SJCRH30 (cell line): Measurements from ENCODE around the gene HEATR5B. TPM values are rescaled to one million over a fixed set of nuclear protein-coding genes. Genes with fewer than 3 reads are reported as not detected.

Experiments
- DNase-seq, 2 experiments: peaks; one replicate each; pipeline ENCODE4 v3.0.0-alpha.2; 2015 to 2020
- H3K27ac ChIP-seq: fragments of 250-450 bp; sonication (Bioruptor Pico); 2 replicates; pipeline ENCODE4 v1.5.1; 2020; ENCODE audit warnings: mild to moderate bottlenecking, moderate library complexity
- H3K27me3 ChIP-seq: fragments of 250-450 bp; sonication (Bioruptor Pico); 2 replicates; pipeline ENCODE4 v1.5.1; 2020; ENCODE audit warnings: mild to moderate bottlenecking, moderate library complexity
- H3K36me3 ChIP-seq: fragments of 250-450 bp; sonication (Bioruptor Pico); 2 replicates; pipeline ENCODE4 v1.5.1; 2020; ENCODE audit warnings: mild to moderate bottlenecking, moderate library complexity
- H3K4me1 ChIP-seq: fragments of 250-450 bp; sonication (Bioruptor Pico); 2 replicates; pipeline ENCODE4 v1.5.1; 2020; ENCODE audit warnings: mild to moderate bottlenecking, moderate library complexity
- H3K4me3 ChIP-seq: fragments of 250-450 bp; sonication (Bioruptor Pico); 2 replicates; pipeline ENCODE4 v1.5.1; 2020; ENCODE audit warnings: mild to moderate bottlenecking, moderate library complexity
- H3K9me3 ChIP-seq: fragments of 250-450 bp; sonication (Bioruptor Pico); replicated peaks from 2 replicates; pipeline ENCODE4 v1.5.1; 2020; ENCODE audit warnings: mild to moderate bottlenecking, moderate library complexity
- total RNA-seq: library from RNA; depleted of rRNA; stranded (reverse); fragments of >200 nt; shearing (Covaris generic); gene quantifications from 2 replicates; pipeline ENCODE4 v1.2.3, GENCODE V29; 2014; rRNA removed

The HEATR5B gene
- total RNA-seq: 18.8 and 23.9 TPM in 2 replicates

DNA sequence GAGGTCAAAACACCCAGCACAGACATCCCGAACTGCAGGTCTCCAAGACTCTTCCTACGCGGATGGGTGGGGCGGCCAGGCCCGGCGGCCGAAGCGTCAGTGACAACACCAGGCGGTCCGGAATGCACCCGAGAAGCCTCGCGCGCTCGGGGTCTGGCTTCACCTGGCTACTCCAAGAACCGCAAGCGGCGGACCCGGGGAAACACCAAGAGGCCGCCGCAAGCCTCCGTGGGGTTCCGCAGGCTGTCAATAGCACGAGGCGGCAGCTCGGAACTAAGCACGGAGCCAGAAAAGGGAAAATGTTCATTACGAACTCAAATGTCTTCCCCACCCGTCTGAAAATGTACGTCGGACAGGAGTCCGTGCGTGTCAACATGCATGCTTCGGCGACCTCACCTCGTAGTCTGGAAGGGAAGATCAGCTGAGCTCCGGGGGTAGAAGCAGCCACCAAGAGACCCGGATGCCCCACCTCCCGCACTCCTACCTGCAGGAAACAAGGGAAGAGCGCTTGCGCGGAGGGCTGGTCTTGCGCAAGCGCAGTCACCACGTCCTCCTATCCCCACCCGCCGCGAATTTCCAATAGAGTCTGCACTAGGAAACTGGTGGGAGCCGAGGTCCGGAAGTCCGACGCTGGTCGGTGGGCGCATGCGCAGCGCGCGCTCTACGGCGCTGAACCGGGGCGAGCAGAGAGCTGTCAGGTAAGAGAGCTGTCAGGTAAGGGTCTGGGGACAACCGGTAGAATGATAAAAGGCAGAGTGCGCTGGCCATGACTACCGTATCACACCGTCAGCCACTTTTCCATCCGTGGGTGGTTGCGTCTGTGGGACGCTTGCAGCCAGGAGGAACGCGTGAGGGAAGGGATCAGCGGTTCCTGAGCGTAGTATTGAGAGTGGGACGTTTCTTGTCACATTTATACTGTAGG is at the start of gene HEATR5B, which contains the start of gene GPATCH11:
Gene HEATR5B, minus strand, starts transcription at position 500 of the 922 bp plus-strand sequence. CDS start 958 bp downstream, outside the sequence.
Gene GPATCH11, plus strand, starts transcription at position 646 of the 922 bp plus-strand sequence. CDS start 3,864 bp downstream, outside the sequence.
- Histone ChIP-seq H3K36me3 (no peaks in the 10 kb centered on the region), H3K4me1 (peaks cover 11% of the 10 kb centered on the region), H3K4me3 (peak within 1 kb of the TSS; percentile 74), H3K27me3 (no peaks in the 10 kb centered on the region), H3K9me3 (no peaks in the 10 kb centered on the region), H3K27ac (peak within 1 kb of the TSS; percentile 2; the same call in 1 of the 2 replicates)
- DNase-seq: peak; percentile 98 to 99

DNA sequence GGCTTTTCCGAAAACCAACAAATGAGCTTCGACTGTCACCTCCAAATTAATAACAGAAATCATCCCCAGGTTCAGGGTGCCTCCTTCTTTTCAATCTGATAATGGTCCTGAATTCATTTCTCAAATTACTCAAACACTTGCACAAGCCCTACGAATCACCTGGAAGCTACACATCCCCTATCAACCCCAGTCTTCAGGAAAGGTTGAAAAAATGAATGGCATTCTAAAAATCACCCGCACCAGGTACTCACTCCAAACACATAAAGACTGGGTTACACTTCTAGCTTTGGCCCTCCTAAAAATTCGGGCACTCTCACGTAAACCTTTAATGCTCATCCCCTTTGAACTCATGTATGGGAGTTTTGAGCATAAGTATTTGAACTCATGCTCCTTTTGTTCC is 48.7 kb upstream of the HEATR5B start:
- no peak for DNase-seq
- H3K9me3 ChIP-seq: no peaks in the 10 kb centered on the region
- no peaks in the 10 kb centered on the region for H3K4me1 ChIP-seq
- no peak overlapping the region for H3K27ac ChIP-seq
- no peak overlapping the region for H3K4me3 ChIP-seq
- H3K36me3 ChIP-seq: peaks cover 41% of the 10 kb centered on the region
- no peaks in the 10 kb centered on the region for H3K27me3 ChIP-seq

DNA sequence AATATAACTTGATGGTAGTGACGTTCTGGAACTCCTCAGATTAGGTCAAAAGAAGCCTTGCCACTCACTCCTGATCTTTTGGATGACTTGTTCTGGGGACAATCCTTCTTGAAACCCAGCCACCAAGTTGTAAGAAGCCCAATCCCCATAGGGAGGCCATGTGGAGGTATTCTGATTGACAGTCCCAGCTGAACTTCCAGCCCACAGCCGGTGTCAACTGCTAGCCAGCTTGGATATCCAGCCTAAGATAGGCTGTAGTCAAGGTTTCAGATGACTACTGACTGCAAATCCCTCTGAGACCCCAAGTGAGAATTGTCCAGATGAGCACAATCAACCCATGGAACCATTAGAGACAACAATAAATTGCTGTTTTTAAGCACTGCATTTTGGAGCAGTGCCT is 41.2 kb upstream of the HEATR5B start:
- Histone ChIP-seq H3K4me1 (peaks cover 13% of the 10 kb centered on the region), H3K27me3 (no peaks in the 10 kb centered on the region), H3K36me3 (peaks cover 26% of the 10 kb centered on the region), H3K4me3 (no peak overlapping the region), H3K27ac (peak overlapping the region; percentile 78), H3K9me3 (no peaks in the 10 kb centered on the region)
- DNase-seq: peak; percentile 96 to 99

DNA sequence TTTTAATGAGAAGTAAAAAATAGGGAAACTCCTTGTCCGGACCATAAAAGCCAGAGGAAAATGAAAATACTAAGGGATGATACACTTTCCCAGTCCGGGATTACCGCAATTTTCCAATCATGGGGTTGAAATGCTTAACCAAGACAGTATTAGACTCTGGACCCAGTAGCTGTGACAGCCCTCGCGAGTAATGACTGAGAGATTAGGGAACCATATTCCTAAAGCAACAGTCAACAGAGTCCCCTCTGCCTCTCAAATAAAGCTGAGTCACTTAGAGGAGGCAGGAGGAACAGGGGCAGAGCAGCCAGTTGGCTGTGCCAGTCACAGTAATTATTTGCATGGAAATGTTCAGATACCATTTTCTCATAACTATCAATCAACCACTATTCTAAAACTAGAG is 35.0 kb upstream of the HEATR5B start:
- H3K36me3 ChIP-seq: peaks cover 47% of the 10 kb centered on the region
- no peak overlapping the region for H3K4me3 ChIP-seq
- no peaks in the 10 kb centered on the region for H3K27me3 ChIP-seq
- H3K27ac ChIP-seq: no peak overlapping the region
- H3K4me1 ChIP-seq: no peaks in the 10 kb centered on the region
- DNase-seq: peak in 1 of 2 experiments; percentile 25
- H3K9me3 ChIP-seq: no peaks in the 10 kb centered on the region

DNA sequence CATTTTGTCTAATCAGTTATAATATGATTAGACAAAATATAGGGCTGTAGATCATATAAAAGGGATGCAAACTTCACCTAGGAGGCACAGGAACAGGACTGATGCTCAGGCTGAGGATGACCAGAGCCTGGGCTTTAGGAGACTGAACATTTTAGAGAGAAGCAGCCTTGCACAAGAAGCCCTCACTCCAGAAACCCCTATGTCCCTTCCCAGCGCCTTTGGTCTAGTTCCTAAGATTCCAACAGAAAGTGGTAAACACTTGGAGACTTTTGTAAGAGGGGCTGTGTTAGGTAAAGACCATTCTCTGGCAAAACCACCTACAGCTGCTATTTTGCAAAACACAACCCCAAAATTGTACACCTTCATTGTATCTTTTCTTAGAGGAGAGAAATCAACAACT is 33.4 kb upstream of the HEATR5B start:
- Histone ChIP-seq H3K4me3 (no peak overlapping the region), H3K36me3 (peaks cover 52% of the 10 kb centered on the region), H3K4me1 (no peaks in the 10 kb centered on the region), H3K27ac (no peak overlapping the region), H3K9me3 (no peaks in the 10 kb centered on the region), H3K27me3 (no peaks in the 10 kb centered on the region)
- no peak for DNase-seq

DNA sequence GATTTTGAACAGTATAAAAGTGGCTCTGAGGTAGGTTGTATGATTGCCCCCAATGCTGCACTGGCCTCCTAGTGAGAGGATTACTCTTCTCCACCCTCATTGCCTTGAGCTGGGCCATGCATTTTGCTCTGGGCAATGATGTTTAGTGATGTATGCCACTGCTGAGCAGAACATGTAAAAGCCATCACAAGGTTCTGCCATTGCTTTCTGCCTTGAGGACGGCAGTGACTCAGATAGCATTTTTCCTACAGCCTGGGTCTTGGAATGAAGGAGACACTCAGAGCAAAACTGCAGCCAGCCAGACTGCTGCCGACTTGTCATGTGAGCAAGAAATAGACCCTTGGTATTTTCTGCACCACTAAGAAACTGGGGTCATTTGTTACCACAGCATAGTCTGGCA is 27.8 kb upstream of the HEATR5B start:
- no peaks in the 10 kb centered on the region for H3K27me3 ChIP-seq
- H3K4me3 ChIP-seq: no peak overlapping the region
- DNase-seq: no peak
- H3K9me3 ChIP-seq: no peaks in the 10 kb centered on the region
- H3K36me3 ChIP-seq: peaks cover 57% of the 10 kb centered on the region
- no peak overlapping the region for H3K27ac ChIP-seq
- H3K4me1 ChIP-seq: no peaks in the 10 kb centered on the region

DNA sequence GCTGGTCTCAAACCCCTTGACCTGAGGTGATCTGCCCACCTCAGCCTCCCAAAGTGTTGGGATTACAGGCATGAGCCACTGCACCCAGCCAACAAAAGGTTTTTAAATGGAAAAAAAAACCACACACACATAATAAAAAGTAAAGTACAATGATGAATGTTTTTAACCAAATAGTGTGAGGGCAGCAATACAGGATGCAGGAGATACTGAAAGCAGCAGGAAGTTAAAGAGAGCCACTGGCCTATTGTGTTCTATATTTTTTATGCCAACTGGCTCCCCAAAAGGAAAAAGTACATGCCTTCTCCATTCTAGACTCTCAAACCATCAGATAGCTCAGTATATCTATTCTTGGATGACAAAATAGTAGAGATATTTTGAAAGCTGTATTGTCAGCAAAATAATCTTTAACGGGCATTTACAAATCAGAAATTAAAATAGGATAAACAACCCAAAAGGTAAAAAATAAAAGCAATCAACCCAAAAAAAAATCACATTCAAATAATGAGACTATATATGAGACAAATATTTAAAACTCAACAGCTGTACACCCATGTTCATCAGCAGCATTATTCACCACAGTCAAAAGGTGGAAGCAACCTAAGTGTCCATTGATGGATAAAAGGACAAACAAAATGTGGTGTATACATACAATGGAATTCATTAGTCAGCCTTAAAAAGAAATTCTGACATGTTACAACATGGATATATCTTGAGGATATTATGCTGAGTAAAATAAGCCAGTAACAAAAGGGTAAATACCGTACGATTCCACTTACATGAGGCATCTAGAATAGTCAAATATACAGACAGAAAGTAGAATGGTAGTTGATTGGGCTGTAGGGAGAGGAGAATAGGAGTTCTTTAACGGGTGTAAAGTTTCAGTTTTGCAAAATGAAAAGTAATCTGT is 26.4 kb upstream of the HEATR5B start:
- Histone ChIP-seq H3K9me3 (no peaks in the 10 kb centered on the region), H3K27me3 (no peaks in the 10 kb centered on the region), H3K4me3 (no peak overlapping the region), H3K27ac (no peak overlapping the region), H3K36me3 (peaks cover 60% of the 10 kb centered on the region), H3K4me1 (no peaks in the 10 kb centered on the region)
- DNase-seq: no peak

DNA sequence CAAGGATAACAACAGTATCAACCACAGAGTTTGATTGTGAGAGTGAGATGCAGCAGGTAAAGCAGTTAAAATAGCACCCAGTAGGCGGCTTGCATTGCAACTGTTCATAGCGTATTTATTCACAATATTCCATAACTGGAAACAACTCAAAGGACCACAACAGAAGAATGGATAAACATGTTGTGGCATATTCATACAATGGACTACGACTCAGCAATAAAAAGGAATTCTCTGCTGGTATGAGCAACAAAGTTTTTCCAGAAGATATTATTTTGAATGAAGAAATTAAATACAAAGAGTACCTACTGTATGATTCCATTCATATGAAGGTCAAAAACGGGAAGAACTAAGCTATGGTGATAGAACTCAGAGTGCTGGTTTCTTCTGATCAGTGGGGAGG is 25.4 kb upstream of the HEATR5B start:
- Histone ChIP-seq H3K27me3 (no peaks in the 10 kb centered on the region), H3K4me3 (no peak overlapping the region), H3K27ac (no peak overlapping the region), H3K9me3 (no peaks in the 10 kb centered on the region), H3K4me1 (no peaks in the 10 kb centered on the region), H3K36me3 (peaks cover 53% of the 10 kb centered on the region)
- no peak for DNase-seq

DNA sequence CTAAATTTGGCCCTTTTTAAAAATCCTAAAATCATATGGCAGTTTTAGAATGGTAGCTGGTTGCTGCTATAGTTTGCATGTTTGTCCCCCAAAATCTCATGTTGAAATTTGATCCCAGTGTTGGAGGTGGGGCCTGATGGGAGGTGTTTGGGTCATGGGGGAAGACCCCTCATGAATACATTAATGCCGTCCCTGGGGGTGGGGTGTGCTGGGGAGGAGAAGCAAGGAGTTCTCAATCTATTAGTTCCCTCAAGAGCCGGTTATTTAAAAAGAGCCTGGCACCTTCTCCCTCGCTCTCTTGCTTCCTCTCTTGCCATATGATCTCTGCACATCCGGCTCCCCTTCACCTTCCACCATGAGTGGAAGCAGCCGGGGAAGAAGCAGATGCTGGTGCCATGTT is 21.0 kb upstream of the HEATR5B start:
- Histone ChIP-seq H3K4me3 (no peak overlapping the region), H3K4me1 (no peaks in the 10 kb centered on the region), H3K27ac (no peak overlapping the region), H3K27me3 (no peaks in the 10 kb centered on the region), H3K36me3 (peaks cover 36% of the 10 kb centered on the region), H3K9me3 (no peaks in the 10 kb centered on the region)
- no peak for DNase-seq

DNA sequence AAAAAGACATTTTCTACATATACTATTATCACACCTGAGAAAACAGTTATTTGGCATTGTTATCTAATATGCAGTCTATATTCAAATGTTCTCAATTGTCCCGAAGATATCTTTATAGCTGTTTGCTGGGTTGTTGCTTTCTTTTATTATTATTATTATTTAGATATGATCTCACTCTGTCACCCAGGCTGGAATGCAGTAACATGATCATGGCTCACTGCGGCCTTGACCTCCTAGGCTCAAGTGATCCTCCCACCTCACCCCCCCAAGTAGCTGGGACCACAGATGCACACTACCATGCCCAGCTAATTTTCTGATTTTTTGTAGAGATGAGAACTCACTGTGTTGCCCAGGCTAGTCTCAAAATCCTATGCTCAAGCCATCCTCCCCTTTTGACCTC is 20.0 kb upstream of the HEATR5B start:
- no peak overlapping the region for H3K4me3 ChIP-seq
- H3K9me3 ChIP-seq: no peaks in the 10 kb centered on the region
- DNase-seq: no peak
- H3K27me3 ChIP-seq: no peaks in the 10 kb centered on the region
- H3K27ac ChIP-seq: no peak overlapping the region
- H3K36me3 ChIP-seq: peaks cover 38% of the 10 kb centered on the region
- H3K4me1 ChIP-seq: 0 out of 2 replicates have a peak, but pooled peaks cover 2% of the 10 kb centered on the region

DNA sequence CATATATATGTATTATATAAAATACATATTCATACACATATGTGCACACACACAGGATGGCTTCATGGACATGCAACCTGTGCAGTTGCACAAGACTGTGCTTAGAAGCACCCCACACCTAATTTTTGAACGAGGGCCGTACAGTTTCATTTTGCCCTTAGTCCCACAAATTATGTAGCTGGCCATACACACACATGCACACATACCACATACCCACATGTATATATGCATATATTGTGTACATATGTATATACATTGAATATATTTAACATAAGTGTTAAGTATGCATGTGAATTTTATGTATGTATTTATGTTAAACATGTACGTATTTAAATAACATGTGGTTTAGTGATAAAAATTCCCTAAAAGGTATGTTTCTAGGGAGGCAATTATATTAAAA is 18.4 kb upstream of the HEATR5B start:
- Histone ChIP-seq H3K27ac (no peak overlapping the region), H3K4me1 (peaks cover 5% of the 10 kb centered on the region; the same call in 1 of the 2 replicates), H3K27me3 (no peaks in the 10 kb centered on the region), H3K9me3 (no peaks in the 10 kb centered on the region), H3K4me3 (no peak overlapping the region), H3K36me3 (peaks cover 26% of the 10 kb centered on the region)
- no peak for DNase-seq

DNA sequence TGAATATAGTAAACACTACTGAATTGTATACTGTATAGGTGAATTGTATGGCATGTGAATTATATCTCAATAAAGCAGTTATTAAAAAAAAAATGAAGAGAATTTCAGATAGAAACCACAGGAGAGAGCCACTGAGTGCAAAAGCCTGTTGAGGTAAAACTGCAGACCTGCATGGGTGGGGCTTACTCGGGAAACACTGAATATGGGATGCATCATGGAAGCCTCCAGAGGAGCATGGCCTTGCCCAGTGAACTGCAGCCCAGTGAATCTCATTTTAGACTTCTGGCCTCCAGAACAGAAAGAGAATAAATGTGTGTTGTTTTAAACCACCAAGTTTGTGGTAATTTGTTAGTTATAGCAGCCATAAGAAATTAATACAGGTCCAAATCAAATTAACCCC is 15.9 kb upstream of the HEATR5B start:
- H3K27me3 ChIP-seq: no peaks in the 10 kb centered on the region
- H3K36me3 ChIP-seq: peaks cover 25% of the 10 kb centered on the region
- no peak overlapping the region for H3K27ac ChIP-seq
- H3K9me3 ChIP-seq: no peaks in the 10 kb centered on the region
- H3K4me1 ChIP-seq: peaks cover 5% of the 10 kb centered on the region; the same call in 1 of the 2 replicates
- DNase-seq: no peak
- H3K4me3 ChIP-seq: no peak overlapping the region

DNA sequence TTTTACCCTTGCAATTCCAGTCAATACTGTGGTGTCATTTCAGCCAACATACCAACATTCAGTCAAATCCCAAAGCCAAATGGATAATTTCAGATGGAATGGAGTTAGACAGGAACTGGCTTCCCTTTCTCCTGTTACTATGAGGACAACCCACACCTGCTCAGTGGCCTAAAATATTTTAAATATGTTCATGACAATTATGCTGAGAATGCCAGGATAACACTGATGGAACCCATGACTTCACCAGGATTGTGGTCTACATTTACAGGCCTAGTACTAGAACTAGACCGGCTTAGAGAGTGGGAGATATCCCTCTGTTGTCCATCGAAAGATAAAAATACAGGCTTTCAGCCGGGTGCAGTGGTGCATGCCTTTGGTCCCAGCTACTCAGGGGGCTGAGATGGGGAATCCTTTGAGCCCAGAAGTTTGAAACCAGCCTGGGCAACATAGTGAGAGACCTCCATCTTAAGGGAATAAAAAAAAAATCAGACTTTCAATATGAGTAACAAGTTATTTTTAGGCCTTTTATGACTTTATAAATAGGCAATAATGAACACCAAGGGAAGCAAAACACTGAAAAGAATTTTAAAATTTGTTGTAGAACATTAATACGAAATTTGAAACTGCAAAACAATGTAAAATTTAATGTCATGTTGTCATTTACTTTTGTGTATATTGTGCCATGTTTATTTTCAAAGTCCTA is 14.4 kb upstream of the HEATR5B start:
- DNase-seq: peak; percentile 58 to 61
- peaks cover 5% of the 10 kb centered on the region; the same call in 1 of the 2 replicates for H3K4me1 ChIP-seq
- H3K36me3 ChIP-seq: peaks cover 36% of the 10 kb centered on the region
- no peak overlapping the region for H3K4me3 ChIP-seq
- H3K27ac ChIP-seq: peak overlapping the region; percentile 27; the same call in 1 of the 2 replicates
- H3K27me3 ChIP-seq: no peaks in the 10 kb centered on the region
- no peaks in the 10 kb centered on the region for H3K9me3 ChIP-seq

DNA sequence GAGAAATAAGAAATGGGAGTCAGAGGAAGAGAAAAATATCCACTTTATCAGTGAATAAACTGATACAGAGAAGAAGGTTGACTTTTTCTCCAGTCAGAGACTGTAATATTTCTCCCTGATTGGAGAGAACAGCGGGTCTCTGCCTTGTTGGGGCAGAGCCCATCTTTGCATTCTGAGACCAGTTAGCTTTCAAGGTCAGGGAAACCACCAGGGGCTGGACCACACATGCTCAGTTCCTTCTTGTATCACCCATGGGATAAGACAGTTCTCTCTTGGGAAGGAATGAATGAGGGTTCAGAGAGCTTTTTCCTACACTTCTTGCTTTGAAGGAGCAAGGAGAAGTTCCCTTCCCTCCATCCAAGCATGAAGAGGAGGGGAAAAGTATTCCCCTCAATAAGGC is 12.4 kb upstream of the HEATR5B start:
- H3K9me3 ChIP-seq: no peaks in the 10 kb centered on the region
- H3K27ac ChIP-seq: no peak overlapping the region
- H3K4me1 ChIP-seq: peaks cover 5% of the 10 kb centered on the region; the same call in 1 of the 2 replicates
- H3K27me3 ChIP-seq: no peaks in the 10 kb centered on the region
- DNase-seq: no peak
- H3K36me3 ChIP-seq: peaks cover 53% of the 10 kb centered on the region
- H3K4me3 ChIP-seq: no peak overlapping the region
